ENCODE results near the gene ZNF772.
A peak's percentile ranks its signal among the peaks of the same experiment; 100 is the strongest.

Gene ZNF772

GRCh38 chr19:57438925-57439324 is 38.4 kb downstream of the ZNF772 start:
- DNase-seq (ENCODE audit: low read depth): no peak
- H3K4me3 ChIP-seq (ENCODE audit: low read length): no peak overlapping the region
- TF ChIP-seq CTCF (IDR thresholded peaks at IDR 0.05; ENCODE audit: insufficient read depth, low read depth, low read length, missing control alignments): no peak

GRCh38 chr19:57437931-57438330 is 39.4 kb downstream of the ZNF772 start:
- no peak overlapping the region for H3K4me3 ChIP-seq (ENCODE audit: low read length)
- TF ChIP-seq CTCF (IDR thresholded peaks at IDR 0.05; ENCODE audit: insufficient read depth, low read depth, low read length, missing control alignments): no peak
- peak; percentile 14 for DNase-seq (ENCODE audit: low read depth)

GRCh38 chr19:57436417-57436816 is 40.9 kb downstream of the ZNF772 start:
- peak overlapping the region; percentile 62 for H3K4me3 ChIP-seq (ENCODE audit: low read length)
- TF ChIP-seq CTCF (IDR thresholded peaks at IDR 0.05; ENCODE audit: insufficient read depth, low read depth, low read length, missing control alignments): no peak
- no peak for DNase-seq (ENCODE audit: low read depth)

GRCh38 chr19:57435062-57435978 is 42.0 kb downstream of the ZNF772 start, which contains the start of gene ZNF749:
Gene ZNF749, plus strand, starts transcription at chr19:57435325. Its CDS starts 254 bp downstream, at chr19:57435579.
- TF ChIP-seq CTCF (IDR thresholded peaks at IDR 0.05; ENCODE audit: insufficient read depth, low read depth, low read length, missing control alignments): peak; percentile 1
- peak within 1 kb of the TSS; percentile 62 for H3K4me3 ChIP-seq (ENCODE audit: low read length)
- peak; percentile 99 for DNase-seq (ENCODE audit: low read depth)

GRCh38 chr19:57434386-57435061 is 42.8 kb downstream of the ZNF772 start:
- no peak for TF ChIP-seq CTCF (IDR thresholded peaks at IDR 0.05; ENCODE audit: insufficient read depth, low read depth, low read length, missing control alignments)
- peak overlapping the region; percentile 62 for H3K4me3 ChIP-seq (ENCODE audit: low read length)
- DNase-seq (ENCODE audit: low read depth): peak; percentile 21

- H3K4me3 ChIP-seq (ENCODE audit: low read length): no peak overlapping the region
- no peak for TF ChIP-seq CTCF (IDR thresholded peaks at IDR 0.05; ENCODE audit: insufficient read depth, low read depth, low read length, missing control alignments)
- no peak for DNase-seq (ENCODE audit: low read depth)
Observed at GRCh38 chr19:57421037-57421436, 56.3 kb downstream of the ZNF772 start.
